GM21786 (cell line): ENCODE results near the gene HEG1.

Experiments used
- ATAC-seq: cut with Tn5 transposase; IDR thresholded peaks from one replicate; pipeline ENCODE4 v1.9.1; 2021; ENCODE audit not compliant: unreplicated experiment

Gene HEG1

DNA sequence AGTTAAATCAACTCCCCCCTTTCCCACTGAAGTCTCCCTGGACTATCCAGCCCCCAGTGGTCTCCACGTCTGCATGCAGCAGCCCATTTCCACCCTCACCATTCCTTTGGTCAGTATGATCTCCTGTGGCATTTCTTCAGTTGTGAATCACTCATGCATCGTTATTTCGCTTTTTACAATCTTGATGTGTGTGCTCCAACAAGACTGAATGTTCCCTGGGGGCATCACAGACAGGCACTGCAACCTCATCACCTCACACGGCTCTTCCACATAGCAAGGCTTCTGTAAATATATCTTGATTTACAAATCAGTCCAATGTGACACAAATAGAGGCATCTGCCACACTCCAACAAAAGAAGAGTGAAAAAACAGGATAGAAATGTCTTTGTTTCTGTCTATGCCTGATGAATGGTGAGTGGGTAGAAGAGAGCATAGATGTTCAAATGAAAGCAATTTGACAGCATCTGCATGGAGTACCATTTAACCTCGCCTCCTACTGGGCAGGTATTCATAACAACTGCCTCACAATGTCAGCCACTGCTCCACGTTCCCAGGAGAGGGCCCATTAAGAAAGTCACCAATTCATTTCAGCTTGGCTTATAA is 5.2 kb downstream of the HEG1 start:
- ATAC-seq: no peak

DNA sequence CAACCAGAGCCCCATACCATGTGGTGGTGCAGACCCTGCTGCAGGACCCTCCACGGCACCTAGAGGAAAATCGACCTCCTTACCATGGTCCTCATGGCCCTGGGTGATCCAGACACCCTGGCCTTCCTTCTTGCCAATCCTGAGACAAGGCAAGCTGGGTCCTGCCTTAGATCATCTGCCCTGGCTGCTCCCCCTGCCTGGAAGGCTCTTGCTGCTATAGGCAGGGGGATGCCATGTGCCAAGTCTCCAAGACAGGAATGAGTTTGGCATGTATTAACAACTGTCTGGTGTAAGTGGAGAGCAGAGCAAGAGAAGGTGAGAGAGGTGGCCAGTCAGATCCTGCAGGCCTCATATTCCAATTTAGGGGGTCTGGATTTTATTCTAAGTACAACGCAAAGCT is 7.5 kb downstream of the HEG1 start:
- ATAC-seq: no peak

DNA sequence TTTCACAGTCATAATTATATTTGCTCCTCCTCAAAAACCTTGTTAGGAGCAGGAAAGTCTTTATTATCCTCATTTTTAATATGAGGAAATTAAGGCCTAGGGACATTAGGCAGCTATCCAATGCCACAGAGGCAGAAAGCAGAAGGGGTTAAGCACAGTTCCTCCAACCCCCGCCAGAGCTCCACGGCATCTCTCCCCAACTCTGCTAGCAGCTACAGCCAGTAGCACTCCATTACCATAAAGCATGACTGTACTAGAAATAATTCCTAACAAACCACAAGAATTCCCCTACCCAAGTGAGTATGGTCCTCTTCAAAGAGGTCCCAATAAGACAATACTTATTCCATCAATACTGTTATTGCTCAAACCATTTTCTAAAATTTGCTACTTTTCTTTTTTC is 9.8 kb downstream of the HEG1 start:
- ATAC-seq: no peak

DNA sequence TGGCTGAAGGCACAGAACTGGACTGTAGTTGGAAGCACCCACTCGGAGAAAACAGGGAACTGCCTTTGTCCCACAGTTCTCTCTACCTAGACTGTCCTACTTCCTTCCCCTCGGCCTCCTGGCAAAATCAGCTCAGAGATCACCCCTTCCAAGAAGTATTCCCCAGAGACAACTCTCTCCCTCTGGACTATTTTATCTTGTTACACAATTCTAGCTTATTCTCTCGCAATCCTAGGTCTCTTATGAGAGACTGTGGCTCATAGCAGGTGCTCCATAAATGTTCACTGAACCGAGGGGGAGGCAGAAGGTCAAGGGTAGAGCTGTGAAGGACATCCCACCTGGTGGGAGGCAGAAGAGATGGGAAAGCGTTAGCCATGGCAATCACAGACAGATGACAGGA is 10.6 kb downstream of the HEG1 start:
- no peak for ATAC-seq

DNA sequence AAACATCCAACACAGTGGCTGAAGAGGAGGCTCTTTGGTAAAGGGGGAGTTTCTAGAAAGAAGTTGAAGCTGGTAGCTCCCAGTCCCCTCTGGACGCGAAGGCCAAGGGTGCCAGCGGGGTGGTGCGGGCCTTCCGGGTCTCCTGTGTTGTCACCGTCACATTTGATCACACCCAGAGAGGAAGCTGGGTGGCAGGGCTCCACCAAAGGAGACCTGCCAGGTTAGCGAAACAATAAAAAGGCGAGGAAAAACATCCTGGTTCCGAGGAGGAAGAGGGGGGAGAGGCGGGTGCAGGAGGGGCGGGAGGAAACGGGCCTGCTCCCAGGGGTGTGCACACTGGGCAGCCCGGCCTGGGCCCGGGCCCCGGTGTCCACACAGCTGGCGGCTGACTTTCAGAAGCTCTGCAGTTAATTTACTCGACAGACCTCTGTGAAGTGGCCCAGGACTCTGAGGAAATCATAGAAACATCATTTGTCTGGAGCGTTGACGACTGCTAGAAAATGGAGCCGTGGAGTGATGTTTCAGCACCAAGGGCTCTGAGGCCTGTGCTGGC is 12.1 kb downstream of the HEG1 start:
- ATAC-seq: no peak

DNA sequence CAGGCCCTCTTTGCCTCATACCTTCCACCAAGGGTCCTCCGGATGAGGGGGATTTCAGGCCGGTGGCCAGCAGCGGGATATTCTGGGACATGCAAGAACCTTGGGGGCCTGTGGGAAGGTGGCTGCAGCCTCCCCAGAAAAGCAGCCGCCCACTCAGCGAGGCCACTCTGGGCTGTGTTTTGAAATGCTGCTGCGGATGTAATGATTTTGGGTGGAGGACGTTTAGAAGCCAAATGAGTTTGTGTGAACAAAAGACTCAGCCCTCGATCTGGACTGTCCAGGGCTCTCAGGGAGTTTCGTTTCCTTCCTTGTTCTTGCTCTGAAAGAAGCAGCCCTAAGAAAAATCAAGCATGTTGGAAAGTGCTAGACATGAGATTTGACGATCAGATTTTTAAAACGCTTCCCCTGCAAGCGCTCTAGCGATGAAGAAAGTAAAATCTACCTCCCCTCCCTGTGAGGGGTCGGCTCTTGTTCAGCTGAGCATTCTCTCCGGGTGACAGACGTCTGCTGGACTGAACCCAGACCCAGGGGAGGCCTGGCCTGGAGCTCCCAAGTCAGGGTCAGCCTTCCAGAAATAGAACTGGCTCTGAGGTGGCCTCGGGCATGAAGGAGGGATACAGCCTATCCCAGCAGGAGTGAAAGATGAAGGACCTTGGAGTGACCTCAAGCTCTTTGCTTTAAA is 12.9 kb downstream of the HEG1 start:
- no peak for ATAC-seq

DNA sequence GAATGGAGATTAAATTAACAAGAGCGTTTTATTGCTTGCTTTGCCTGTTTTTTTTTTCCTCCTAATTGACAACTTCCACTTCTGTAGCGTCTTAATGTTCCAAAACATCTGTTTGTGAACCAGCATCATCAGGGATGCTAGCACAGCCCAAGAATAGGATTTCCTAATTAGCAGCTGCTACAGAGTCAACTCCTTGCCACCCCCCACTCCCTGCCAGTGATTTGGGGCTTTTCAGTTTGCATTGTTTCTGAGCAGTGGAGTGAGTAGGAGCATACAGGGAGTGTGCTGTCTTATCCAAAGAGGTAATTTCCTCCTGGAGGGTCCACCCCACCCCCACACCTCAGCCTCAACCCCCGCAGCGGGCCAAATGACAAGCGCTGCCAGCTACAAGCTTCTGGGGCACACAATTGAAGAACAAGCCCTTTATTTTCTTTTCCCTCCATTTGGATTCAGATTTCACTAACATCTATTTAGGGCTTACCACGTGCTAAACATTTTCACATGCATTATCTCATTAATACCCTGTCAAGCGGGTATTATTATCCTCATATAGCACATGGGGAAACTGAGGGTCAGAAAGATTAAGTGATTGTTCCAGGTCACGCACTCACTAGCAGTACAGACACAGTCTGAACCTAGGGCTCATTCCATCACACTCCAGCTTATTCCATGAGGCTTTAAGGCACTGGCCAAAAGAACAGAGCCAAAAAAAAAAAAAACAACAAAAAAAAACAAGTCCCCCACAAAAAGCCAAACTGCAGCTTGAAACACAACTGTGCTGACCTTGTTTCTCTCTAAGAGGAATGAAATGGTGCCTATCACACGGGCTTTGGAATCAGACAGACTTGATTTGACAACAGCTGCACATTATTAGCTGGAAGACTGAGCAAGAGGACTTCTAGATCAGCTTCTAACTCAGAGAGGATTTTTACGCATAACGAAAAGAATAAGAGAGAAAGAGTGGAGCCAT is 16.4 kb downstream of the HEG1 start:
- no peak for ATAC-seq

DNA sequence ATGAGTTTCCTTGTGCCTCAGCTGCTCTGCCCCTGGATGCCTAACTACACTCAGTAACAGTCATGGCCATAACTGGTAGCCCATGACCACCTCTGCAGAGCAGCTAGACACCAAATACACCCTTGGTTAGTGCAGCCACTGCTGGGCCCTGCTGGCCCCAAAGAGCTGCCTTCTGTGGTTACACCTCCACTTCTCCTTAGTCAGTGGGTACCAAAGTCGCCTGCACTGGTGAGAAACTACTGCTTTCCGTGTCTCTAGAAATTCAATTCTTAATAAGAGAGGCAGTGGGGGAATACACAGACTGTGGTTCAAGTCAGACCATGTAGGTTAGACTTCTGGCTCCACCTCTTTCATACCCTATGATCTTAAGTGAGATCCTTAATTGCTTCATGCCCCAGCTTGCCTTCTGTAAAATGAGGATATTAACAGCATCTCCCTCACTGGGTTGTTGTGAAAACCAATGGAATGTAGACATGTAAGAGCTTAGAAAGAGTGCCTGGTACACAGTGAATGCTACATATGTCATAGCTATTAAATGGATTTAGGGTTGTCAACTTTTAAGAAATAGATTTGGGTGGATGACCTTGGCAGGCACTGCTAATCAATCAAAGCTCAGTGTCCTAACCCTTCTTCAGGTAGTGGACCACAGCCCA is 18.2 kb downstream of the HEG1 start:
- ATAC-seq: no peak

DNA sequence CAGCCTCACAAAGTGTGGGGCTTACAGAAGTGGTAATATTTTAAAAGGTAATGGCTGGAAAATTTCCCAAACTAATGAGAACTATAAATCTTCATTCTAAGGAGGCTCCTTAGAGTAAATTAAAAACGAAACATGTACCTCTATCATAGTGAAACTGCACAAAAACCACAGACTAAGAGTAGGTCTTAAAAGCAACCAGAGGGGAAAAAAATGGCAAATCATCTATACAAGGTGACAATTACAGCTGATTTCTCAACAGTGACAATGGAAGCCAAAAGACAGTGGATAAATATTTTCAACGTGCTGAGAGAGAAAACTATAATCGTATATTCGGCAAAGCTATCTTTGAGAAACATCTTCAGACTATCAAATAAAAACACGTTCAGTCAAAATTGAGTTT is 20.6 kb downstream of the HEG1 start:
- ATAC-seq: peak; percentile 91

DNA sequence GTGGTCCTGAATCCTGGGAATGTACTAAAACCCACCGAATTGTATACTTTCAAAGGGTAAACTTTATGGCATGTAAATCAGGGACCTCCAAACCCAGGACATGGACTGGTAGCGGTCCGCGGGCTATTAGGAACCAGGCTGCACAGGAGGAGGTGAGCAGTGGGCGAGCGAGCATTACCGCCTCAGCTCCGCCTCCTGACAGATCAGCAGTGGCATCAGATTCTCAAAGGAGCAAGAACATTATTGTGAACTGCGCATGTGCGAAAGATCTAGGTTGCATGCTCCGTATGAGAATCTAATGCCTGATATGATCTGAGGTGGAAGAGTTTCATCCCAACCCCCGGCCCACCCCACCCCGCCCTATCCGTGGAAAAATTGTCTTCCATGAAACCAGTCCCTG is 22.2 kb downstream of the HEG1 start:
- ATAC-seq: no peak

DNA sequence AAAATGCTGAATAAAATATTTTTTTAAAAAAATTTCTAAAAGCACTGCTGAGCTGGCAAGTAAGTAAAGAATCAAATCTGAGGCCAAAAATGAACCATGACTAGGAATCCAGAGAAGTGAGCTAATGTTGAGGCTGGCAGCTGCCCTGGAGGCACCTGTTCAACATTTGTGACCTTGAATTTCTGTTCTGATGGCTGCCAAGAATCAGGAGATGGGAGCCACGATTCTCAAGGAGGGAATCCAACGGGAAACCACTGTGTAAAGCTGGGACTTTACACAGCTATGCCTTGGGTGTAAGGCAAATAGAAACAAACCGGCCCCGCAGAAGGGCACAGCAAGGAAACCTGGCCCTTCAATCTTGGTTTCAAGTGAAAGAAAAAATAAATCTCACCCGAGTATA is 22.7 kb downstream of the HEG1 start:
- ATAC-seq: no peak

DNA sequence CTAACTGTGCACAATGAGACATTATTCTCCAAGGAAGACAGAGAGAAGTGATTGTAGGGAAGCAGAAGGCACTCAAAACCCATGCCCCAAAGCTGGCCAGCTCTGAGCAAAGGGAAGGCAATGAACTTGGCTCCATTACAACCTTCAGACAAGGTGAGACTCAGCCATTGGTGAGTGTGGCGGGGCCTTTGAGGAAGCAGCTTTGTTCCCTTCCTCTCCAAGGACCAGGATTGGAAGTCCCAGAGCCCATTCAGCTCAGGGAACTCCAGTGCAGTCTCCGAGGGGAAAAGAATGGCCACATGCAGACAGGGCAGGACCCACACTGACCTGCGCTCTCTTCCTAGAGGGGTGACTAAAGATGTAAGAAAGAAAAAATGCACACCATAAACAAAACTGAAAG is 23.1 kb downstream of the HEG1 start:
- no peak for ATAC-seq

DNA sequence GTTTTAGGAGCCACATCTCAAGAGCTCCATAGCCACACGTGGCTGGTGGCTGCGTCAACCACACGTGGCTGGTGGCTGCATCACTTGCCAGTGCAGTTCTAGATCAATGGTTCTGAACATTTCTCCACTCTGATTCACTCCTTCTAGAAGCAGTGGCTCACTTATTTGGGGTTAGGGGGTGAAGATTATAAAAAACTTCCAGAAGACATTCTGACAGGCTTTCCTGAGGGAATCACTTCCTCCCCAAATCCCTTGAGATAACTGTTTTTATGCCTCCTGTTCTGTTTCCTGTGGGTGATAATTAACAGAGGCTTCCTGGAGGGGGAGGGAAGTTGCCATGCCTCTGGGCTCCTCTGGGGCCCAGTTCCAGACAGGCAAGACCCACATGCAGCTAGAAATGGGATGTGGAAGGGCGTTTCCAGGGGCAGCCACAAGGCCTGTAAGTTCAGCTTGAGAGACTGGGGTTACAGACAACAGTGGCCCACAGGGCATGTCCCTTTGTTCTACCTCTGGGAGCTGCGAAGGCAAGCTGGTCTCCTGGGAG is 23.6 kb downstream of the HEG1 start:
- ATAC-seq: no peak

DNA sequence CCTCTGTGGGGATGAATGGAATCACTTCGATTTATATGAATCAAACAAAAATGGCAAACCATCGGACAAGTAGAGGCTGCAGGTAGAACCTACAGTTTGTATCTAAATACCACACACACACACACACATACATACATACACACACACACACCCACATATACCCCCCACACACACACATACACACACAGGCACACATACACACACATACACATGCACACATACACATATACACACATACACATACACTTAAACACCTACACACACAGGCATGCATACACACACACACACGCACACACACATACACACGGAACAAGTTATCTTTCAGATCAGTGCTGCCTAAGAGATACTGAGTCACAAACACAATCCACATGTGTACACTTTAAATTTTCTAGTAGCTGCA is 24.3 kb downstream of the HEG1 start:
- no peak for ATAC-seq

DNA sequence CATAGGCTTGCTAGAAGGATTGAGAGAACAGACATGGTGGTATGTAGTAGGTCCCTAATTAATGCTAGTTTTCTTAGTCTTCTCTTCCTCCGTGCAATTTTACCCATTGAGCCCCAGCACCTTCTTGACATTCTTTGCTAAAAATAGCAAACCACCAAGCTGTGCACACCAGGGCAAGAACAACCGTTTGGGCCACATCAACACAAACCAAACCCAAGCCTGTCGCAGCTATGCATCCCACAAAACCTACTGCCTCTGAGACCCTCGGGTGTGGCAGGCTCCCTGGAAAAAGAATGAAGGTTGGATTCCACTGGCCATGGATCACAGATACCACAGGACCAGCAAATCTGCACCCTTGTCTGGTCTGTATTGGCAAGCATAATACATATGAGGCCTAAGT is 27.1 kb downstream of the HEG1 start:
- no peak for ATAC-seq

DNA sequence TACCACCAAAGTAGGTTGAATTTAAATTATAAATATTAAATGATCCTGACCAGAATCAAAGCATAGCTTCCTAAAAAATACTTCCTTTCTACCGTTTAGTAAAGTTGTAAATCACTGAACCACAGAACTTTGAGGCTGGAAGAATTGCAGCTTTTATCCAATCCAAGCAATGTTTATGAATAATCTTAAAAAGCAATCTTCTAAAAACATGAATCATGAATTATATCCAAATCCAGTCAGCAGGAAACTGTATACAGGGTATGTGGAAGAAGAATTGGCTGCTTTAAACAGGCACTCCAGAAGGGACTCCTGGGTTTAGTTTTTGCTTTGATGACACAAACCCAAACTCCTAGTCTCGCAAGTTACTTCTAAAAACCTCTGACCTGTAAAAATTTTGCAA is 30.2 kb downstream of the HEG1 start:
- no peak for ATAC-seq

DNA sequence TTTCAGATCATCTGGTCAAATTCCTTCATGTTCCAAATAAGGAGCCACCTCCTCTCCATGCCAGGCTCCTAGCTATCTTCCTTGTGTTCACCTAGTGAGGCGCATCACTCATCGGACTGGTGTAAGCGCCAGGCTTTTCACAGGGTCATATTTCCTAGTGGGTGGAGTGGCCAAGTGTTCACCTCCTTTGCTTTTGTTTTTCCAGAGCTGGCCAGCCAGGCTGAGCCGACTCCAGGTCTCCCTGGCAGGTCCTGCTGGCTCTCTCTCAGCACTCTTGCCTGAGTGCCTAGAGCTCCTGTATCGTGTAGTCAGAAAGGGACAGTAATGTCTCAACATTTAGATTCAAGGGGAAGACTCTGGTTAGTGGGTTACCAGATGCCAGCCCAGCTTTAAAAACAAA is 31.0 kb downstream of the HEG1 start:
- ATAC-seq: no peak

DNA sequence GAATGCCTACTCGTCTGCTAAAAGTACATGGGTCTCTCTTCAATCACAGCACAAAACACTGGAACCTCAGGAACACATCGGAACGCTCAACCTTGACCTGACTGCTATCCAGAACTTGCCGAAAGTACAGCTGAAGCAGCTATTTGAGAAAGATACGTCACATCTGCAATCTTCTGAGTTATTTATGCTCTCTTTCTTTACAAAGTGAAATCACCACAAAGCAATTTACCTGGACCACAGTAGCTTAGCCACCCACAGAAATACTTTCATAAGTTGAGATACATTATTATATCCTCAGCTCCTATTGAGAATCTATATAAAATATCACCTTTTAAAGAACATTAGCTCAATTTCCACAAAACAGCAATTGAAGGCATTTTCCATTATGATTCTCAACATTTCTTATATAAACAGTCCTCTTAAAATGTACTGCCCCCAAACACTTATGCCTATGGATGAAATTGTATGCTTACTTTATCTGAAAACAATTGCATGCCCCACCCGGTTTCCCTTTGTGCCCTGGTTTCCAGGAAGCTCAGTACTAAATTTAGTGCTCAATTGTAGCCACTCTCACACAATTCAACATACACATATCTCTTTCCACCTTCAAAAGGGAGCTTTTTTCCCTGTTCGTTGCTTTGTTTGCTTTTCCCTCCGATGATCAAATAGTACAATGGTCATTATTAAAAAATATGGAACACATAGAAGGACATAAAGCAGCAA is 31.8 kb downstream of the HEG1 start:
- no peak for ATAC-seq

DNA sequence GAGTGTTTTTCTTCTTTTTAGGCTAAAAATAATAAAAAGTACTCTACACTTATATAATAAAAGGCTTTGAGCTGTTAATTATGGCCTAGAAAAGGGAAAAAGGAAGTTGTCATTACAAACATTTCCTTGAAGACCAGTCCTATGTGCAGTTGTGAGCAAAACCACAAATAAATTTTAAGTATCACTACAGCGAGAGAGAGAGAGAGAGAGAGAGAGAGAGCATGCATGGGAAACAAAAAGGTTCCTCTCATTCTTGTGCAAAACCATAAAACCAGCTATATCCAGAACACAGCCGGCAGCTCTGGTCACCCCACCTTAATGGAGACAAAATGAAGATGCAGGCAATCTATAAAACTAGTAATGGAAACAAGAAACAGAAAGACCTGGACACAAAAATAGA is 33.6 kb downstream of the HEG1 start:
- ATAC-seq: no peak

DNA sequence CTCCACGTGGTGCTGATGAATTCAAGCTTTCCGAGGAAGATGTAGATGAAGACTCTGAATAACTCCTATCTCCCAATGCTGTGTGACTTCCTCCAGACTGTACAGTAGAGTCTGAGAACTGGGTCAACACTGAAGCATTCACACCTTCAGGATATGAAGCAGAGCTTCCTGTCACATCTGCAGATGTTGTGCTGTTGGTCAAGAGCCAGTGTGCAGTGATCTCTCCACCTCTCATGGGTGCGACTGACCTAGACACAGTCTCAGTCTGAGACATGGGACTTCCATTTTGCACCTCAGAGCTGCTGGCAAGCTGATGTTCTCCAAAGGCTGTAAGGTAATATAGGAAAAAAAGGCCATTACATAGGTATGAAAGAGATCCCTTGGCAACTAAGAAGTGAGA is 36.5 kb downstream of the HEG1 start:
- no peak for ATAC-seq
